ENCODE measurements around the gene HHATL. TPM values are rescaled to one million over a fixed set of nuclear protein-coding genes. Genes with fewer than 3 reads are reported as not detected.

HHATL gene
- total RNA-seq, 1 donor from 2014 or later: 1.0 TPM

- DNase-seq: no peak
These were observed 21.8 kb downstream of the HHATL start for GRCh38 chr3:42680806-42681205.

GRCh38 chr3:42680271-42680670 lies 22.3 kb downstream of the HHATL start:
- Histone ChIP-seq H3K4me3 (no peak overlapping the region), H3K4me1 (no peaks in the 10 kb centered on the region), H3K27ac (no peak overlapping the region), H3K36me3 (no peaks in the 10 kb centered on the region), H3K27me3 (ENCODE audit: low read depth) (peaks cover 2% of the 10 kb centered on the region), H3K9me3 (no peaks in the 10 kb centered on the region)
- ATAC-seq: no peak
- DNase-seq: no peak
- no peak for TF ChIP-seq CTCF (IDR thresholded peaks at IDR 0.05)
- intact Hi-C loops (cut with DNase I): no loop called here

More at GRCh38 chr3:42680806-42681205, 21.8 kb downstream of the HHATL start:
- TF ChIP-seq CTCF (IDR thresholded peaks at IDR 0.05): no peak
- intact Hi-C loops (cut with DNase I): no loop called here
- H3K27me3 ChIP-seq (ENCODE audit: low read depth): peaks cover 7% of the 10 kb centered on the region
- no peaks in the 10 kb centered on the region for H3K9me3 ChIP-seq
- ATAC-seq: no peak
- H3K36me3 ChIP-seq: no peaks in the 10 kb centered on the region
- H3K4me1 ChIP-seq: no peaks in the 10 kb centered on the region
- no peak overlapping the region for H3K27ac ChIP-seq
- no peak overlapping the region for H3K4me3 ChIP-seq

- ATAC-seq (no peak), DNase-seq (no peak)
- no peaks in the 10 kb centered on the region for H3K27me3 ChIP-seq (ENCODE audit: low read depth)
- H3K4me3 ChIP-seq: no peak overlapping the region
- H3K36me3 ChIP-seq: no peaks in the 10 kb centered on the region
- H3K4me1 ChIP-seq: no peaks in the 10 kb centered on the region
- intact Hi-C loops (cut with DNase I): no loop called here
- no peaks in the 10 kb centered on the region for H3K9me3 ChIP-seq
- H3K27ac ChIP-seq: no peak overlapping the region
- no peak for TF ChIP-seq CTCF (IDR thresholded peaks at IDR 0.05)
These were observed 24.2 kb downstream of the HHATL start for GRCh38 chr3:42678447-42678846.

- intact Hi-C loops (cut with DNase I): no loop called here
- Histone ChIP-seq H3K27ac (no peak overlapping the region), H3K27me3 (ENCODE audit: low read depth) (no peaks in the 10 kb centered on the region), H3K4me3 (no peak overlapping the region), H3K9me3 (no peaks in the 10 kb centered on the region), H3K4me1 (no peaks in the 10 kb centered on the region), H3K36me3 (no peaks in the 10 kb centered on the region)
- DNase-seq (no peak), ATAC-seq (no peak)
- TF ChIP-seq CTCF (IDR thresholded peaks at IDR 0.05): no peak
These were observed 26.7 kb downstream of the HHATL start for GRCh38 chr3:42675909-42676308.

- no peak overlapping the region for H3K27ac ChIP-seq
- ATAC-seq (no peak), DNase-seq (no peak)
- H3K27me3 ChIP-seq (ENCODE audit: low read depth): no peaks in the 10 kb centered on the region
- no peaks in the 10 kb centered on the region for H3K4me1 ChIP-seq
- H3K36me3 ChIP-seq: no peaks in the 10 kb centered on the region
- no peak for TF ChIP-seq CTCF (IDR thresholded peaks at IDR 0.05)
- no peak overlapping the region for H3K4me3 ChIP-seq
- no peaks in the 10 kb centered on the region for H3K9me3 ChIP-seq
- intact Hi-C loops (cut with DNase I): no loop called here
These were observed 28.5 kb downstream of the HHATL start for GRCh38 chr3:42674146-42674545.

GRCh38 chr3:42673082-42673481 lies 29.5 kb downstream of the HHATL start:
- Histone ChIP-seq H3K4me1 (no peaks in the 10 kb centered on the region), H3K9me3 (no peaks in the 10 kb centered on the region), H3K27me3 (ENCODE audit: low read depth) (no peaks in the 10 kb centered on the region), H3K27ac (no peak overlapping the region), H3K4me3 (no peak overlapping the region), H3K36me3 (no peaks in the 10 kb centered on the region)
- TF ChIP-seq CTCF (IDR thresholded peaks at IDR 0.05): no peak
- DNase-seq (no peak), ATAC-seq (no peak)
- intact Hi-C loops (cut with DNase I): no loop called here

Data from lower lobe of right lung (tissue), 2 donors.